Left hindlimb (tissue), 1 donor: ENCODE results near the gene ZEB1.
"Not testable (repeated sequence)": the region's sequence is repeated elsewhere in the genome, so short reads cannot be mapped to it uniquely, and the experiment has no call there.

Experiments
- DNase-seq: peaks from one replicate; pipeline ENCODE4 v3.0.0-alpha.2; 2018

ZEB1 gene

GRCh38 chr10:31319602-31320549 lies 860 bp downstream of the ZEB1 start:
- peak; percentile 67 for DNase-seq

GRCh38 chr10:31320550-31321211 lies 1.7 kb downstream of the ZEB1 start:
- peak; percentile 67 for DNase-seq

GRCh38 chr10:31321396-31321941 lies 2.5 kb downstream of the ZEB1 start:
- DNase-seq, result no peak

- no peak for DNase-seq
Measured at GRCh38 chr10:31322647-31323046, 3.6 kb downstream of the ZEB1 start.

- no peak for DNase-seq
Measured at GRCh38 chr10:31340343-31340742, 21.3 kb downstream of the ZEB1 start.

- no peak for DNase-seq
Measured at GRCh38 chr10:31341552-31341951, 22.5 kb downstream of the ZEB1 start.

GRCh38 chr10:31343009-31343408 lies 24.0 kb downstream of the ZEB1 start:
- no peak for DNase-seq

GRCh38 chr10:31343551-31343950 lies 24.5 kb downstream of the ZEB1 start:
- DNase-seq, result no peak

- no peak for DNase-seq
Measured at GRCh38 chr10:31345886-31346285, 26.9 kb downstream of the ZEB1 start.

- no peak for DNase-seq
Measured at GRCh38 chr10:31346953-31347352, 27.9 kb downstream of the ZEB1 start.

GRCh38 chr10:31347705-31348104 lies 28.7 kb downstream of the ZEB1 start:
- DNase-seq, result no peak

- DNase-seq, result no peak
Measured at GRCh38 chr10:31350891-31351290, 31.9 kb downstream of the ZEB1 start.

GRCh38 chr10:31352436-31353226 lies 33.6 kb downstream of the ZEB1 start:
- no peak for DNase-seq

GRCh38 chr10:31353574-31353973 lies 34.6 kb downstream of the ZEB1 start:
- DNase-seq, result no peak

- DNase-seq, result no peak
Measured at GRCh38 chr10:31358688-31359330, 39.8 kb downstream of the ZEB1 start.

GRCh38 chr10:31359979-31360378 lies 41.0 kb downstream of the ZEB1 start:
- DNase-seq, result no peak

- DNase-seq, result not testable (repeated sequence)
Measured at GRCh38 chr10:31361475-31361874, 42.5 kb downstream of the ZEB1 start.

GRCh38 chr10:31362023-31362641 lies 43.1 kb downstream of the ZEB1 start:
- DNase-seq, result no peak

GRCh38 chr10:31363696-31364095 lies 44.7 kb downstream of the ZEB1 start:
- not testable (repeated sequence) for DNase-seq

GRCh38 chr10:31364238-31364637 lies 45.2 kb downstream of the ZEB1 start:
- not testable (repeated sequence) for DNase-seq

- no peak for DNase-seq
Measured at GRCh38 chr10:31366703-31367102, 47.7 kb downstream of the ZEB1 start.

- no peak for DNase-seq
Measured at GRCh38 chr10:31368724-31369123, 49.7 kb downstream of the ZEB1 start.
